ENCODE measurements around the gene ARHGAP25.

- TF ChIP-seq EZH2 (IDR thresholded peaks at IDR 0.05; ENCODE audit: borderline replicate concordance, low read depth, low read length, poor library complexity, severe bottlenecking), result no peak
- TF ChIP-seq, protein P1, sequence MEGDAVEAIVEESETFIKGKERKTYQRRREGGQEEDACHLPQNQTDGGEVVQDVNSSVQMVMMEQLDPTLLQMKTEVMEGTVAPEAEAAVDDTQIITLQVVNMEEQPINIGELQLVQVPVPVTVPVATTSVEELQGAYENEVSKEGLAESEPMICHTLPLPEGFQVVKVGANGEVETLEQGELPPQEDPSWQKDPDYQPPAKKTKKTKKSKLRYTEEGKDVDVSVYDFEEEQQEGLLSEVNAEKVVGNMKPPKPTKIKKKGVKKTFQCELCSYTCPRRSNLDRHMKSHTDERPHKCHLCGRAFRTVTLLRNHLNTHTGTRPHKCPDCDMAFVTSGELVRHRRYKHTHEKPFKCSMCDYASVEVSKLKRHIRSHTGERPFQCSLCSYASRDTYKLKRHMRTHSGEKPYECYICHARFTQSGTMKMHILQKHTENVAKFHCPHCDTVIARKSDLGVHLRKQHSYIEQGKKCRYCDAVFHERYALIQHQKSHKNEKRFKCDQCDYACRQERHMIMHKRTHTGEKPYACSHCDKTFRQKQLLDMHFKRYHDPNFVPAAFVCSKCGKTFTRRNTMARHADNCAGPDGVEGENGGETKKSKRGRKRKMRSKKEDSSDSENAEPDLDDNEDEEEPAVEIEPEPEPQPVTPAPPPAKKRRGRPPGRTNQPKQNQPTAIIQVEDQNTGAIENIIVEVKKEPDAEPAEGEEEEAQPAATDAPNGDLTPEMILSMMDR (conservative IDR thresholded peaks at IDR 0.05; ENCODE audit: low read depth, low read length), result no peak
Observed at GRCh38 chr2:68756178-68756577, 21.6 kb downstream of the ARHGAP25 start.

Measured in A673 (cell line).